WTC11 (cell line): ENCODE results near the gene ODAD3.

Experiments used
- CREB1 ChIP-seq: sonication (generic); formaldehyde crosslinking; IDR thresholded peaks from 2 replicates; pipeline ENCODE4 v1.8.0; 2023; ENCODE audit warnings: mild to moderate bottlenecking, missing genetic modification reagents
- CREM ChIP-seq: sonication (generic); formaldehyde crosslinking; IDR thresholded peaks from 2 replicates; pipeline ENCODE4 v1.8.1; 2022; ENCODE audit warnings: mild to moderate bottlenecking, missing genetic modification reagents, moderate library complexity
- CTCF ChIP-seq: fragments of 200-600 bp; IDR thresholded peaks from 2 replicates; pipeline ENCODE4 v1.8.0; 2022; ENCODE audit warnings: antibody characterized with exemption
- JUN ChIP-seq: sonication (generic); formaldehyde crosslinking; IDR thresholded peaks from 2 replicates; pipeline ENCODE4 v1.8.0; 2023; ENCODE audit warnings: mild to moderate bottlenecking, missing genetic modification reagents
- MXD4 ChIP-seq: fragments of 250-450 bp; sonication (Bioruptor Pico); IDR thresholded peaks from 2 replicates; pipeline ENCODE4 v1.8.0; 2021; ENCODE audit warnings: mild to moderate bottlenecking, moderate library complexity, borderline replicate concordance
- NFYB ChIP-seq: sonication (generic); formaldehyde crosslinking; conservative IDR thresholded peaks from 2 replicates; pipeline ENCODE4 v1.8.0; 2022; ENCODE audit warnings: low read depth, missing genetic modification reagents
- PRDM15 ChIP-seq: sonication (generic); formaldehyde crosslinking; IDR thresholded peaks from 2 replicates; pipeline ENCODE4 v1.8.0; 2022; ENCODE audit warnings: missing genetic modification reagents
- ZNF281 ChIP-seq: sonication (generic); formaldehyde crosslinking; IDR thresholded peaks from 2 replicates; pipeline ENCODE4 v1.8.0; 2023; ENCODE audit warnings: mild to moderate bottlenecking, missing genetic modification reagents

- TF ChIP-seq ZNF281 (CRISPR knock-in tag) (no peak), CTCF (peak; percentile 83), JUN (CRISPR knock-in tag) (no peak), PRDM15 (CRISPR knock-in tag) (no peak), NFYB (CRISPR knock-in tag) (0 out of 2 replicates have a peak, but pooled peaks have one; percentile 13), CREB1 (CRISPR knock-in tag) (no peak), CREM (no peak), MXD4 (CRISPR knock-in tag) (peak; percentile 72; the same call in 1 of the 2 replicates)
These were observed 51.8 kb downstream of the ODAD3 start for GRCh38 chr19:11382898-11383705.
